Suprapubic skin (tissue), 4 donors: ENCODE data around the gene GLCCI1. TPM values are rescaled to one million over a fixed set of nuclear protein-coding genes. Genes with fewer than 3 reads are reported as not detected.
"Not testable (repeated sequence)": the region's sequence is repeated elsewhere in the genome, so short reads cannot be mapped to it uniquely, and the experiment has no call there.

Experiments used
- DNase-seq, 2 donors: peaks; one replicate each; pipeline ENCODE4 v3.0.0-alpha.2; 2019; ENCODE audit warnings: low spot score in 2 of 2
- H3K27ac ChIP-seq: fragments of 200-600 bp; sonication (generic); one replicate; pipeline ENCODE4 v1.5.1; 2019
- H3K27me3 ChIP-seq: fragments of 200-600 bp; sonication (generic); one replicate; pipeline ENCODE4 v1.5.1; 2019
- H3K36me3 ChIP-seq: fragments of 200-600 bp; sonication (generic); one replicate; pipeline ENCODE4 v1.5.1; 2019
- H3K4me1 ChIP-seq: fragments of 200-600 bp; sonication (generic); one replicate; pipeline ENCODE4 v1.5.1; 2019
- H3K4me3 ChIP-seq: fragments of 200-600 bp; sonication (generic); one replicate; pipeline ENCODE4 v1.5.1; 2019; ENCODE audit warnings: mild to moderate bottlenecking
- H3K9me3 ChIP-seq: fragments of 200-600 bp; sonication (generic); one replicate; pipeline ENCODE4 v1.5.1; 2019
- EP300 ChIP-seq: sonication (generic); formaldehyde crosslinking; IDR thresholded peaks from one replicate; pipeline ENCODE4 v1.6.1; 2017; ENCODE audit warnings: antibody characterized with exemption
- POLR2A ChIP-seq, 2 donors: fragments of 450-650 bp; IDR thresholded peaks; one replicate each; pipeline ENCODE4 v1.6.1; 2017; ENCODE audit warnings: antibody characterized with exemption in 2 of 2, mild to moderate bottlenecking in 2 of 2, moderate library complexity in 2 of 2
- POLR2AphosphoS5 ChIP-seq, 3 donors: sonication (generic); formaldehyde crosslinking; IDR thresholded peaks; one replicate each; pipeline ENCODE4 v1.6.1; 2017; ENCODE audit warnings: antibody characterized with exemption in 3 of 3
- WGBS: methylation state at CpG from one replicate; pipeline ENCODE4 v1.1.5; 2018; 5-methylcytosine and 5-hydroxymethylcytosine counted together
- total RNA-seq, 4 donors: library from RNA; depleted of rRNA; stranded (reverse); fragments of >200 nt; gene quantifications; one replicate each; pipeline ENCODE4 v1.1.0, GENCODE V29; 2016
- TF ChIP-seq, protein P1 (sequence below), 2 donors: fragments of 200-600 bp in 1 of 2; fragments of 450-650 bp in 1 of 2; sonication (generic) in 1 of 2; IDR thresholded peaks; one replicate each; pipeline ENCODE4 v1.5.1; 2016 to 2019; ENCODE audit warnings: antibody characterized with exemption in 2 of 2, mild to moderate bottlenecking in 1 of 2, moderate library complexity in 1 of 2

Gene GLCCI1
- total RNA-seq, 4 donors from 2014 or later = 17.1 to 37.7 (median 23.6) TPM

DNA sequence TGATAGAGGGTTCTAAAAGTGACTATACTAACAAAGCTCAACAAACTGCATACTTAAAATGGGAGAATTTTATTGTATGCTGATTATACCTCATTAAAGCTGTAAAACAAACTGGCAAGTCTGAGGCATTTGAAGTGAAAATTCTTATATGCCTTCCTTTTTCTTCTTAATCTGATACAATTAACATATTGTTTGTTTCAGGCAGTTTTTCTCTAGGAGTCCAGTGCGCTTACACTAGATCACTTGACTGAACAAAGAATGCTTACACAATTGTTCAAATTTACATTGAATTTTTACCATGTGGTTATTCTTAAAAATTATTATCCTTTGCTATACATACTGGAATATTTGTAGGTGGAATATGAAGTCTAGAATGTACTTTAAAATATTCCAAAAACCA is 89.0 kb downstream of the GLCCI1 start:
- peaks cover 17% of the 10 kb centered on the region for H3K36me3 ChIP-seq
- no peaks in the 10 kb centered on the region for H3K9me3 ChIP-seq
- no peaks in the 10 kb centered on the region for H3K27me3 ChIP-seq
- no peaks in the 10 kb centered on the region for H3K4me1 ChIP-seq
- WGBS = 94% methylated on average over 1 of the region's 1 CpG
- DNase-seq = no peak
- no peak for TF ChIP-seq POLR2AphosphoS5 (IDR thresholded peaks at IDR 0.05)
- TF ChIP-seq, protein P1, sequence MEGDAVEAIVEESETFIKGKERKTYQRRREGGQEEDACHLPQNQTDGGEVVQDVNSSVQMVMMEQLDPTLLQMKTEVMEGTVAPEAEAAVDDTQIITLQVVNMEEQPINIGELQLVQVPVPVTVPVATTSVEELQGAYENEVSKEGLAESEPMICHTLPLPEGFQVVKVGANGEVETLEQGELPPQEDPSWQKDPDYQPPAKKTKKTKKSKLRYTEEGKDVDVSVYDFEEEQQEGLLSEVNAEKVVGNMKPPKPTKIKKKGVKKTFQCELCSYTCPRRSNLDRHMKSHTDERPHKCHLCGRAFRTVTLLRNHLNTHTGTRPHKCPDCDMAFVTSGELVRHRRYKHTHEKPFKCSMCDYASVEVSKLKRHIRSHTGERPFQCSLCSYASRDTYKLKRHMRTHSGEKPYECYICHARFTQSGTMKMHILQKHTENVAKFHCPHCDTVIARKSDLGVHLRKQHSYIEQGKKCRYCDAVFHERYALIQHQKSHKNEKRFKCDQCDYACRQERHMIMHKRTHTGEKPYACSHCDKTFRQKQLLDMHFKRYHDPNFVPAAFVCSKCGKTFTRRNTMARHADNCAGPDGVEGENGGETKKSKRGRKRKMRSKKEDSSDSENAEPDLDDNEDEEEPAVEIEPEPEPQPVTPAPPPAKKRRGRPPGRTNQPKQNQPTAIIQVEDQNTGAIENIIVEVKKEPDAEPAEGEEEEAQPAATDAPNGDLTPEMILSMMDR (IDR thresholded peaks at IDR 0.05) = no peak
- no peak for TF ChIP-seq EP300
- no peak for TF ChIP-seq POLR2A (IDR thresholded peaks at IDR 0.05)
- no peak overlapping the region for H3K4me3 ChIP-seq
- H3K27ac ChIP-seq = no peak overlapping the region

DNA sequence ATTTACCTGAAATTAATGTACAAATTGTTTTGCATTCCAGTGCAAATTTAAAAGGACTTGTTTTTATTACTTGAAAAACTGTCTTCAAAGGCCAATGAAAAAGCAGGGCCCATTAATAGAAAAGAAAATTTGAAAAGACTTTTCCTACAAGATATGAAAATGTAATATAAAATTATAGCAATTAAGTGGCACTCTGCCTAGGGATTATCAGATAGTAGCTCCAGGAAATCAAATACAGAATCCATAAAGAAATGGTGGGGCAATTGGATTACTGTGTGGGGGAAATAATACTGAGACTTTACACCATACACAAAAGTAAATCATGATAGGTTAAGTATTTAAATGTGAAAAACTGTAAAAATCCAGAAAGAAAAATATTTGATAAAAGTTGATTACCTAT is 89.7 kb downstream of the GLCCI1 start:
- no peak overlapping the region for H3K4me3 ChIP-seq
- no peak for TF ChIP-seq EP300
- TF ChIP-seq POLR2AphosphoS5 (IDR thresholded peaks at IDR 0.05) = no peak
- TF ChIP-seq POLR2A (IDR thresholded peaks at IDR 0.05) = no peak
- TF ChIP-seq, protein P1 (IDR thresholded peaks at IDR 0.05) = no peak
- DNase-seq = no peak
- H3K9me3 ChIP-seq = no peaks in the 10 kb centered on the region
- H3K27me3 ChIP-seq = no peaks in the 10 kb centered on the region
- peaks cover 17% of the 10 kb centered on the region for H3K36me3 ChIP-seq
- H3K4me1 ChIP-seq = no peaks in the 10 kb centered on the region
- no peak overlapping the region for H3K27ac ChIP-seq

DNA sequence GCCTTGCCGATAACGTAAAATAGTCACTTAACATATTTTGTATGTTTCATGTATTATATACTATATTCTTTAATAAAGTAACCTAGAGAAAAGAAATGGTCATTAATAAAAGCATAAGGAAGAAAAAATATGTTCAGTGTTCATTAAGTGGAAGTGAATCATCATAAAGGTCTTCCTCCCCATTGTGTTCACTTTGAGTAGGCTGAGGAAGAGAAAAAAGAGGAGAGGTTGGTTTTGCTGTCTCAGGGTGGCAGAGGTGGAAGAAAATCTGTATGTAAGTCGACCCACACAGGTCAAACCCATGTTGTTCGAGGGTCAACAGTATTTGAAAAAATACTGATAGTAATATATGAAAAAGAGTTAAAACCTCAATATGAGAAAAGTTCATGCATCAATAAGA is 90.3 kb downstream of the GLCCI1 start:
- Histone ChIP-seq H3K27me3 (no peaks in the 10 kb centered on the region), H3K4me3 (no peak overlapping the region), H3K9me3 (no peaks in the 10 kb centered on the region), H3K27ac (no peak overlapping the region), H3K36me3 (peaks cover 17% of the 10 kb centered on the region), H3K4me1 (no peaks in the 10 kb centered on the region)
- 87% methylated on average over 4 of the region's 4 CpGs for WGBS
- TF ChIP-seq, protein P1 (IDR thresholded peaks at IDR 0.05) = no peak
- TF ChIP-seq EP300 (no peak), POLR2A (IDR thresholded peaks at IDR 0.05) (no peak), POLR2AphosphoS5 (IDR thresholded peaks at IDR 0.05) (no peak)
- DNase-seq = no peak

DNA sequence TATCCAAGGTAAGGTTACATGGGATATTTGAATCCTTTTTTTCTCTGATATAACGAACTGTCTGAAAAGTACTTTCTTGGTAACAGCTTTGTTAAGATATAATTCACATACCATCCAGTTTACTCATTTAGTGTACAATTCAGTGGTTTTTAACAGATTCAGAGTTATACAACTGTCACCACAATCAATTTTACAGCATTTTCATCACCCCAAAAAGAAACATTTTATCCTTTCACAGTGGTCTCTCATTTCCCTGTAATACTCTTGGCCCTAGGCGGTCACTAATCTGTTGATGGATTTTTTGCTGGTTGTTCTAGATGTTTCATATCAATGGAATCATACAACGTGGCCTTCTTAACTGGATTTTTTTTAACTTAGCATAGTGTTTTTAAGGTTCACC is 91.6 kb downstream of the GLCCI1 start:
- TF ChIP-seq EP300 (no peak), POLR2A (IDR thresholded peaks at IDR 0.05) (no peak), POLR2AphosphoS5 (IDR thresholded peaks at IDR 0.05) (no peak)
- TF ChIP-seq, protein P1 (IDR thresholded peaks at IDR 0.05) = no peak
- no peak overlapping the region for H3K4me3 ChIP-seq
- WGBS = 92% methylated on average over 3 of the region's 3 CpGs
- H3K27me3 ChIP-seq = no peaks in the 10 kb centered on the region
- no peak for DNase-seq
- no peaks in the 10 kb centered on the region for H3K4me1 ChIP-seq
- H3K9me3 ChIP-seq = no peaks in the 10 kb centered on the region
- H3K36me3 ChIP-seq = peaks cover 17% of the 10 kb centered on the region
- H3K27ac ChIP-seq = no peak overlapping the region

DNA sequence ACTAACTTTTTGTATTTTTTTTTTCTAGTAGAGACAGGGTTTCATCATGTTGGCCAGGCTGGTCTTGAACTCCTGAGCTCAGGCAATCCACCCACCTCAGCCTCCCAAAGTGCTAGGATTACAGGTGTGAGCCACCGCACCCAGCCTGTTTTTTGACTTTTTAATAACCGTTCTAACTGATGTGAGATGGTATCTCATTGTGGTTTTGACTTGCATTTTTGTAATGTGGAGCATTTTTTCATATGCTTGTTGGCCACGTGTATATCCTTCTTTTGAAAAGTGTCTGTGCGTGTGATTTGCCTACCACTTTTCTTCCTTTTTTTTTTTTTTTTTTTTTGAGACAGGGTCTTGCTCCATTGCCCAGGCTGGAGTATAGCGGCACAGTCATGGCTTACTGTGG is 94.7 kb downstream of the GLCCI1 start:
- not testable (repeated sequence) for H3K4me3 ChIP-seq, H3K9me3 ChIP-seq, H3K27me3 ChIP-seq, H3K27ac ChIP-seq, H3K36me3 ChIP-seq, DNase-seq, H3K4me1 ChIP-seq
- WGBS = 90% methylated on average over 5 of the region's 5 CpGs

DNA sequence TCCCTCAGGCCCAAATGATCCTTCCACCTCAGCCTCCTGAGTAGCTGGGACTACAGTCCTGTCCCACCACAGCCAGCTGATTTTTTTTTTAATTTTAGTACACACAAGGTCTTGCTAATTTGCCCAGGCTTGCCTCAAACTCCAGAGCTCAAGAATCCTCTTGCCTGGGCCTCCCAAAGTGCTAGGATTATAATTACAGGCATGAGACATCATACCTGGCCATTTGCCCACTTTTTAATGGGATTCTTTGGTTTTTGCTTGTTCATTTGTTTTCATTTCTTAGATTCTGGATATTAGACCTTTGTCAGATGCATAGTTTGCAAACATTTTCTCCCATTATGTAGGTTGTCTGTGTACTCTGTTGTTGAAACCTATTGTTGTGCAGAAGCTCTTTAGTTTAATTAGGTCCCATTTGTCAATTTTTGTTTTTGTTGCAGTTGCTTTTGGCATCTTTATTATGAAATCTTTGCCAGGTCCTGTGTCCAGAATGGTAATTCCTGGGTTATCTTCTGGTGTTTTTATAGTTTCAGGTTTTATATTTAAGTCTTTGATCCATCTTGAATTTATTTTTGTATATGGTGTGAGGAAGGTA is 95.2 kb downstream of the GLCCI1 start:
- Histone ChIP-seq H3K9me3 (no peaks in the 10 kb centered on the region), H3K27ac (no peak overlapping the region), H3K4me1 (no peaks in the 10 kb centered on the region), H3K36me3 (peaks cover 7% of the 10 kb centered on the region), H3K27me3 (no peaks in the 10 kb centered on the region), H3K4me3 (no peak overlapping the region)
- no peak for DNase-seq
- TF ChIP-seq POLR2AphosphoS5 (IDR thresholded peaks at IDR 0.05) = no peak
- no peak for TF ChIP-seq POLR2A (IDR thresholded peaks at IDR 0.05)
- no peak for TF ChIP-seq EP300
- TF ChIP-seq, protein P1 (IDR thresholded peaks at IDR 0.05) = no peak
